Measurements from ENCODE around the gene TTLL10.

TTLL10 gene

DNA sequence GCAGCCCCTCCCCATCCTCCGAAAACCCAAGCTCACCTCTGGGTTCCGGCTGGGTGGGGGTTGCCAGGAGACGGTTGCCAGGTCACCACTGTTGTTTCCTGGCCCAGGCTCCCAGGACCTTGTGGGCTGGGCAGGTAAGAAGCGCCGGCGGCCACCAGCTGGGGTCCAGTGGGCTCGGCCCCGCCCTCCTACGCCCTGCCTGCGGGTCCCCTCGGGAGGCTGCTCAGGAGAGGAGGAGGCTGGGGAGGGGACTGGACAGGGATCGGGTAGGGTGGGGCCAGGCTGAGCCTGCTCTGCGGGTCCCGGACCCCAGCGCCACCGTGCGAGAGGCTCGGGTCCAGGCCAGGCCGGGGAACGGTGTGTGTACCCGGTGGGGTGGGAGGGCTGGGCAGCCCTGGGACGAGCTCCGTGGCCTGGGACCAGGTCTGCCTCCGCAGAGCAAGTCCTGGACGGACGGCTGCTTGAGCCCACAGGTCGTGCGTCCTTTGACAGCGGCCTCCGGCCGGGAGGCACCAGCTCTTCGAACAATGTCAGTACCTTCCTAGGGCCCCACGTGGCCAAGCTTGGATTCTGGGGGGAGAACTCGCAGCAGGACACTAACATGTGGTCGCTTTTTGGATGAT lies at the start of gene TTLL10:
Gene TTLL10, plus strand, starts transcription at position 88 of the 623 bp plus-strand sequence. CDS start 5,336 bp downstream, outside the sequence.
- Mint-ChIP-seq H3K4me1 (peaks cover 24% of the 10 kb centered on the region), H3K27me3 (peaks cover 17% of the 10 kb centered on the region), H3K36me3 (ENCODE audit: low read depth) (no peaks in the 10 kb centered on the region), H3K4me3 (no peak within 1 kb of the TSS), H3K9me3 (no peaks in the 10 kb centered on the region), H3K27ac (no peak within 1 kb of the TSS)
- ATAC-seq, result no peak
- no peak for DNase-seq

DNA sequence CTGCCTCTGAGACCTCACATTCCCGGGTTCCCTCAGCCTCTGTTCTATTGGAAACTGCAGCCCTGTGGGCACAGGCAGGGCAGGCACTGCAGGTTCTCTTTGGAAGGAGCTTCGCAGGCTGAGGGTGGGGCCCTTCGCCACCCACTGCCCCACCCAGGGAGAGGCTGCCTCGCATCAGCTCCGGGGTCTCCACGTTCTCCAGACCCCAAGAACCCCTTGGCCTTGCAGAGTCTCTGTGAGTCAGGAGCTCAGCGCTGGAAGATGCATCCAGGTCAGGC lies 49.2 kb upstream of the TTLL10 start:
- no peak for ATAC-seq
- Mint-ChIP-seq H3K27ac (no peak overlapping the region), H3K36me3 (ENCODE audit: low read depth) (no peaks in the 10 kb centered on the region), H3K4me3 (no peak overlapping the region), H3K27me3 (no peaks in the 10 kb centered on the region), H3K9me3 (no peaks in the 10 kb centered on the region), H3K4me1 (peaks cover 14% of the 10 kb centered on the region)
- no peak for DNase-seq

GRCh38 chr1:1124786-1125642 lies 48.7 kb upstream of the TTLL10 start:
- H3K4me1 Mint-ChIP-seq, result peaks cover 14% of the 10 kb centered on the region
- no peak for ATAC-seq
- no peaks in the 10 kb centered on the region for H3K36me3 Mint-ChIP-seq (ENCODE audit: low read depth)
- H3K9me3 Mint-ChIP-seq, result no peaks in the 10 kb centered on the region
- H3K4me3 Mint-ChIP-seq, result no peak overlapping the region
- no peak for DNase-seq
- H3K27me3 Mint-ChIP-seq, result no peaks in the 10 kb centered on the region
- no peak overlapping the region for H3K27ac Mint-ChIP-seq

- Mint-ChIP-seq H3K36me3 (ENCODE audit: low read depth) (no peaks in the 10 kb centered on the region), H3K4me3 (no peak overlapping the region), H3K4me1 (peaks cover 14% of the 10 kb centered on the region), H3K27me3 (no peaks in the 10 kb centered on the region), H3K9me3 (no peaks in the 10 kb centered on the region), H3K27ac (no peak overlapping the region)
- no peak for DNase-seq
- no peak for ATAC-seq
Observed at GRCh38 chr1:1125945-1126344, 47.7 kb upstream of the TTLL10 start.

- DNase-seq (no peak), ATAC-seq (no peak)
- Mint-ChIP-seq H3K4me3 (no peak overlapping the region), H3K4me1 (peaks cover 10% of the 10 kb centered on the region), H3K27ac (no peak overlapping the region), H3K27me3 (no peaks in the 10 kb centered on the region), H3K36me3 (ENCODE audit: low read depth) (no peaks in the 10 kb centered on the region), H3K9me3 (no peaks in the 10 kb centered on the region)
Observed at GRCh38 chr1:1127551-1128451, 45.9 kb upstream of the TTLL10 start.

GRCh38 chr1:1128454-1129139 lies 45.1 kb upstream of the TTLL10 start:
- H3K4me1 Mint-ChIP-seq, result peaks cover 6% of the 10 kb centered on the region
- DNase-seq, result no peak
- no peaks in the 10 kb centered on the region for H3K9me3 Mint-ChIP-seq
- no peaks in the 10 kb centered on the region for H3K36me3 Mint-ChIP-seq (ENCODE audit: low read depth)
- no peaks in the 10 kb centered on the region for H3K27me3 Mint-ChIP-seq
- no peak overlapping the region for H3K27ac Mint-ChIP-seq
- ATAC-seq, result no peak
- H3K4me3 Mint-ChIP-seq, result no peak overlapping the region

GRCh38 chr1:1129381-1129821 lies 44.3 kb upstream of the TTLL10 start:
- no peaks in the 10 kb centered on the region for H3K4me1 Mint-ChIP-seq
- DNase-seq, result no peak
- ATAC-seq, result no peak
- H3K36me3 Mint-ChIP-seq (ENCODE audit: low read depth), result no peaks in the 10 kb centered on the region
- H3K27me3 Mint-ChIP-seq, result no peaks in the 10 kb centered on the region
- H3K4me3 Mint-ChIP-seq, result no peak overlapping the region
- H3K9me3 Mint-ChIP-seq, result no peaks in the 10 kb centered on the region
- H3K27ac Mint-ChIP-seq, result no peak overlapping the region

DNA sequence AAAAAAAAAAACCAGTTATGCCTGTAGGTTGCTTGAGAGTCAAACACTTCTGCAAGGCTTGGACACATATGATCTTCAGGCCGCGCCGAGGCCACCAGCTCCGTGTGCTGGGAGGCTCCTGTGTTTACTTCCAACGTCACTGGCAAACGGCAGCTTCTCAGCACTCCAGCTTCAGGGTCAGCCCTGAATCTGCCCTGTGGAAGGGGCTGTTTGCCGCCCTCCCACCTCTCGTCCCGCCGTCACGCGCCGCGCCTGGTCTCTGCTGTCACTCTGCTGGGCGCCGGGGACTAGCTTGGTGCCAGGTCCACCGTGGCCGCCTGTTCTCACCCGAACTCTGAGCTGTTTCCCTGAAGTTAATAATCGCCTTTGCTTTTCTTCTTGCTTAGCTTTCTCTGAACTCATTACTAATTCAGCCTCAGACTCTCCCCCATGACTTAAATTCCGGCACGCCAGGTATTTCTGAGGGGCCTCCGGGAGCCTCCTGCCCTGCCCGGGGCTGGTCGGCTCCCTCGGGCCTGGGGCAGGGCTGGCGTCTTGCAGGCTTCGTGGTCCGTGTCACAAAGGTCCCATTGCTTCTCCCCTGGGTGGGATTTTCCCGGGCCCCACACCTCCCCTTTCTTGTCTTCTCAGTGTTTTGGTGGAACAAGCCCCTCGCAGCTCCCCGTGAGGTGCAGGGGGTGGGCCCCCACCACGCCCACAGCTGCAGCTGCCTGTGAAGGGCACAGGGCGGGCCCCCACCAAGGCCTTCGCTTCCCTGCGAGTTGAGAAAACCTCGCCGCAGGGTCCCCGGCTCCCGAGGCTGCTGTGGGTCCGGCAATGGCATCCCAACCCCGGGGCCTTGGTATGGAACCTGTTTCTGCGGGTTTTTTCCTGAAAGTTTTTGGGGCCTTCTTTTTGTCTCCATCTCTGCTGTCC lies 43.2 kb upstream of the TTLL10 start:
- H3K27me3 Mint-ChIP-seq, result no peaks in the 10 kb centered on the region
- ATAC-seq, result no peak
- H3K36me3 Mint-ChIP-seq (ENCODE audit: low read depth), result no peaks in the 10 kb centered on the region
- H3K27ac Mint-ChIP-seq, result no peak overlapping the region
- H3K9me3 Mint-ChIP-seq, result no peaks in the 10 kb centered on the region
- DNase-seq, result no peak
- H3K4me3 Mint-ChIP-seq, result no peak overlapping the region
- H3K4me1 Mint-ChIP-seq, result no peaks in the 10 kb centered on the region

GRCh38 chr1:1132042-1132950 lies 41.4 kb upstream of the TTLL10 start:
- no peak overlapping the region for H3K27ac Mint-ChIP-seq
- ATAC-seq (no peak), DNase-seq (no peak)
- H3K36me3 Mint-ChIP-seq (ENCODE audit: low read depth), result no peaks in the 10 kb centered on the region
- H3K4me3 Mint-ChIP-seq, result no peak overlapping the region
- H3K9me3 Mint-ChIP-seq, result no peaks in the 10 kb centered on the region
- peaks cover 4% of the 10 kb centered on the region for H3K4me1 Mint-ChIP-seq
- no peaks in the 10 kb centered on the region for H3K27me3 Mint-ChIP-seq

GRCh38 chr1:1132956-1133750 lies 40.5 kb upstream of the TTLL10 start:
- Mint-ChIP-seq H3K27me3 (no peaks in the 10 kb centered on the region), H3K9me3 (no peaks in the 10 kb centered on the region), H3K4me1 (peaks cover 9% of the 10 kb centered on the region), H3K4me3 (no peak overlapping the region), H3K36me3 (ENCODE audit: low read depth) (no peaks in the 10 kb centered on the region), H3K27ac (no peak overlapping the region)
- no peak for ATAC-seq
- no peak for DNase-seq

DNA sequence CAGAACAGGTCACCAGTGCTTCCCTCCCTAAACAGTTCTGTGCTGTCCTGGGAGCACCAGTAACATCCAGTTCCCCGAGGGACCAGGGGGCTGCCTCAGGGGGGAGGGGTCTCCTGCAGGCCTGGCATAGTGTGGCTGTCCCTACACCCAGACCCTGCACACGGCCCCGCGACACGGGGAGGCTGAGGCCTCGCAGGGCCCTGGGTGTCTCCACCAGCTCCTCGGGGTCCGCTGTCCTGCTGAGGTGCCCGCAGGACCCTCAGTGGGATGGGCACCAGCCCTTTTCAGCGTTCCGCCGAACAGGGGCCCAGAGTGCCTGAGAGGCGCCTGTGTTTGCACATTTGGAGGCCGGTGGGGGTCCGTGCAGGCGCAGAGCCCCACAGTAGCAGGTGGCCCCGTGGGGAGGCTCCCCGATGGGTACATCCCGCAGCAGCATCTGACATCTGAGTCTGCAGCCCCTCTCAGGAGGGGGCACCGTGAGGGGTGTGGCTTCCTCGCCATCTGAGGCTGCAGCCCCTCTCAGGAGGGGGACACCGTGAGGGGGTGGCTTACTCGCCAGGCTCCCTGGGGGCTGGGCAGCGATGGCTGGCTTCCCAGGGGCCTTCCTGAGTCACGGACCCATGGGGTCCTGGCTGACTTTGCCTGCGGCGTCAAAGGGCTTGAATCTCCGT lies 39.2 kb upstream of the TTLL10 start:
- no peak overlapping the region for H3K27ac Mint-ChIP-seq
- H3K4me3 Mint-ChIP-seq, result no peak overlapping the region
- H3K36me3 Mint-ChIP-seq (ENCODE audit: low read depth), result no peaks in the 10 kb centered on the region
- H3K4me1 Mint-ChIP-seq, result peaks cover 13% of the 10 kb centered on the region
- DNase-seq (no peak), ATAC-seq (no peak)
- no peaks in the 10 kb centered on the region for H3K27me3 Mint-ChIP-seq
- no peaks in the 10 kb centered on the region for H3K9me3 Mint-ChIP-seq
